ENCODE measurements around the gene DYRK3. TPM values are rescaled to one million over a fixed set of nuclear protein-coding genes. Genes with fewer than 3 reads are reported as not detected.

The DYRK3 gene
- total and polyA plus RNA-seq, 11 donors, result 6.5 to 32.5 (median 15.9) TPM

DNA sequence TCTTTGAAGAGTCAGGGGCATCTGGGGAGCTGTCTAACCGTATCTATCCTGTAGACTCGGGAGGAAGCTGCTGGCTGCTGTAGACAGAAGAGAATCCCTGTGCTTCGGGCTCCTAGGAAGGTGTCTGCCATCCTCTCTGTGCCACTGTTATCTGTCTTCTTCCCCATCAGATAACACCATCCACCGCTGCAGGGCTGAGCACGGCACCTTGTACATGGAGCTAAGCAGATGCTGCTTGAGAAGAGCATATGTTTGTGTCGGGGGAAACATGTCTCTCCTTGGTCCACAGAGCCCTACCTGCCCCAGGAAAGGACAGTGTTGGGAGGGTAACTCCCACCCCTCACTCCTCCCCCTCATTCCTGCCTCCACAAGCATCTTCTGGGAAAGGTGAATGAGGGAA is 48.0 kb downstream of the DYRK3 start:
- intact Hi-C loops (cut with DNase I), result no loop called here
- peaks cover 3 to 60% (median 22%) of the 10 kb centered on the region in 12 donors for H3K4me1 ChIP-seq
- no peak overlapping the region for H3K4me3 ChIP-seq
- no peak for TF ChIP-seq POLR2A (IDR thresholded peaks at IDR 0.05)
- TF ChIP-seq, protein P1, sequence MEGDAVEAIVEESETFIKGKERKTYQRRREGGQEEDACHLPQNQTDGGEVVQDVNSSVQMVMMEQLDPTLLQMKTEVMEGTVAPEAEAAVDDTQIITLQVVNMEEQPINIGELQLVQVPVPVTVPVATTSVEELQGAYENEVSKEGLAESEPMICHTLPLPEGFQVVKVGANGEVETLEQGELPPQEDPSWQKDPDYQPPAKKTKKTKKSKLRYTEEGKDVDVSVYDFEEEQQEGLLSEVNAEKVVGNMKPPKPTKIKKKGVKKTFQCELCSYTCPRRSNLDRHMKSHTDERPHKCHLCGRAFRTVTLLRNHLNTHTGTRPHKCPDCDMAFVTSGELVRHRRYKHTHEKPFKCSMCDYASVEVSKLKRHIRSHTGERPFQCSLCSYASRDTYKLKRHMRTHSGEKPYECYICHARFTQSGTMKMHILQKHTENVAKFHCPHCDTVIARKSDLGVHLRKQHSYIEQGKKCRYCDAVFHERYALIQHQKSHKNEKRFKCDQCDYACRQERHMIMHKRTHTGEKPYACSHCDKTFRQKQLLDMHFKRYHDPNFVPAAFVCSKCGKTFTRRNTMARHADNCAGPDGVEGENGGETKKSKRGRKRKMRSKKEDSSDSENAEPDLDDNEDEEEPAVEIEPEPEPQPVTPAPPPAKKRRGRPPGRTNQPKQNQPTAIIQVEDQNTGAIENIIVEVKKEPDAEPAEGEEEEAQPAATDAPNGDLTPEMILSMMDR (IDR thresholded peaks at IDR 0.05), result no peak
- H3K9me3 ChIP-seq, result no peaks in the 10 kb centered on the region
- no peaks in the 10 kb centered on the region for H3K36me3 ChIP-seq
- WGBS, 4 donors, result 83 to 90% (median 88%) methylated on average over 6 of the region's 6 CpGs
- no peak for ATAC-seq
- no peak for DNase-seq
- no peak overlapping the region for H3K27ac ChIP-seq
- no peaks in the 10 kb centered on the region for H3K27me3 ChIP-seq

DNA sequence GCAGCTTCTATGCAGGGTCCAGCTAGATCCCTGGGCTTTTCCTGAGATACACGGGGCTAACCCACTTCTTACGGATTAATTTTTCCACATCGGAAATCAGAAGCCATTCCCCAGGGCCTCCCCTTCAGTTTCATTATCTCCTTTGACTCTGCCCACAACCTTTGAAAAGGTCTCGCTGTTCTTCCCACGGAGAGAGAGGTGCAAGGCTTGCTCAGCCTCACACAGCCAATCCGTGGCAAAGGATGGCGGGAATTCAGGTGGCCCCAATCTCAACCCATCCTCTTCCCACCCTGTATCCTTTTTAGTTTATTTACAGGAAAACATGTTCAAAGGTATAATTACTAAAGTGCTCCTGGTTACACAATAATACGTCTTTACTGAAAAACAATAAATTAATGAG is 48.7 kb downstream of the DYRK3 start:
- TF ChIP-seq POLR2A (IDR thresholded peaks at IDR 0.05), result no peak
- TF ChIP-seq, protein P1 (IDR thresholded peaks at IDR 0.05), result no peak
- peaks cover 8 to 60% (median 29%) of the 10 kb centered on the region in 12 donors for H3K4me1 ChIP-seq
- H3K4me3 ChIP-seq, result peak overlapping the region in 9 of 12 donors; percentile 72 to 97 (median 84)
- WGBS, 4 donors, result 53 to 59% (median 58%) methylated on average over 8 of the region's 8 CpGs
- H3K27me3 ChIP-seq, result no peaks in the 10 kb centered on the region
- intact Hi-C loops (cut with DNase I), result loop anchor here in 4 of 10 donors (2.0 kb wide), 2 partner anchors 19 to 25 kb away; no protein-coding TSS in a partner anchor
- DNase-seq (no peak), ATAC-seq (no peak)
- no peaks in the 10 kb centered on the region for H3K36me3 ChIP-seq
- H3K27ac ChIP-seq, result peak overlapping the region in 6 of 12 donors; percentile 97 to 99 (median 98)
- H3K9me3 ChIP-seq, result no peaks in the 10 kb centered on the region

DNA sequence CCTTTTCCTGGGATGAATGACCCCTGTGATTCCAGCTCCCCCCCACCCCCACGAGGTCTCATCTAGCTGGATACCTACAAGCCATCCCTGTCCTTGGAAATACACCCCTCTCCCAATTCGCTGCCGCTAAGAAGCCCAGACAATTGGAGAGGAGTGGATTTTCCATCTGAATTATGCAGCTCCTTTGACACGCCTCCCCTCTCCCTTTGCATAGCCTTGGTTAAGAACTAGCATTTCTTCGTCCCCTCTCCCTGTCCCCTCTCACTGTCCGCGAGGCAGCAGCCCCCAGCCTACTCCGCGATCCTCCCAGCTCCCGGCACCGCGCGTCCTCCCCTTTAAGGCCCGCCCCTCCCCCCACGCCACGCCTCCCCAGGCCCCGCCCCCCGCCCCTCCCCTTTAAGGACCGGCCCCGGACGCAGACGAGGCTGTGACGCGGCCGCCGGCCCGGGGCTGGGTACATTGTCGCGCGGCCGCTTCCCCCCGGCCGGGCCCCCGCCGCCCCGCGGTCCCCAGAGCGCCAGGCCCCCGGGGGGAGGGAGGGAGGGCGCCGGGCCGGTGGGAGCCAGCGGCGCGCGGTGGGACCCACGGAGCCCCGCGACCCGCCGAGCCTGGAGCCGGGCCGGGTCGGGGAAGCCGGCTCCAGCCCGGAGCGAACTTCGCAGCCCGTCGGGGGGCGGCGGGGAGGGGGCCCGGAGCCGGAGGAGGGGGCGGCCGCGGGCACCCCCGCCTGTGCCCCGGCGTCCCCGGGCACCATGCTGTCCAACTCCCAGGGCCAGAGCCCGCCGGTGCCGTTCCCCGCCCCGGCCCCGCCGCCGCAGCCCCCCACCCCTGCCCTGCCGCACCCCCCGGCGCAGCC is 49.4 kb downstream of the DYRK3 start, which contains the start of gene MAPKAPK2:
MAPKAPK2 (plus strand) TSS at position 428 of the 856 bp plus-strand sequence; CDS start at position 753, 325 bp downstream.
- peak within 1 kb of the TSS; percentile 90 to 99 (median 98) for H3K27ac ChIP-seq
- peaks cover 8 to 60% (median 36%) of the 10 kb centered on the region in 12 donors for H3K4me1 ChIP-seq
- H3K4me3 ChIP-seq, result peak within 1 kb of the TSS; percentile 42 to 97 (median 84)
- H3K9me3 ChIP-seq, result no peaks in the 10 kb centered on the region
- peak in 1 of 2 donors; percentile 53 for TF ChIP-seq POLR2A (IDR thresholded peaks at IDR 0.05)
- TF ChIP-seq, protein P1 (IDR thresholded peaks at IDR 0.05), result no peak
- intact Hi-C loops (cut with DNase I), result loop anchor here in 8 of 10 donors (2.0 to 5.0 kb wide), 4 partner anchors 20 to 43 kb away; no protein-coding TSS in a partner anchor
- peaks cover 0 to 7% (median 0%) of the 10 kb centered on the region in 9 donors for H3K36me3 ChIP-seq
- H3K27me3 ChIP-seq, result no peaks in the 10 kb centered on the region
- ATAC-seq (peak; percentile 59 to 88 (median 77)), DNase-seq (peak; percentile 85 to 91 (median 90))
- 0 to 1% (median 1%) methylated on average over 30 to 82 of the region's 82 CpGs for WGBS, 4 donors

DNA sequence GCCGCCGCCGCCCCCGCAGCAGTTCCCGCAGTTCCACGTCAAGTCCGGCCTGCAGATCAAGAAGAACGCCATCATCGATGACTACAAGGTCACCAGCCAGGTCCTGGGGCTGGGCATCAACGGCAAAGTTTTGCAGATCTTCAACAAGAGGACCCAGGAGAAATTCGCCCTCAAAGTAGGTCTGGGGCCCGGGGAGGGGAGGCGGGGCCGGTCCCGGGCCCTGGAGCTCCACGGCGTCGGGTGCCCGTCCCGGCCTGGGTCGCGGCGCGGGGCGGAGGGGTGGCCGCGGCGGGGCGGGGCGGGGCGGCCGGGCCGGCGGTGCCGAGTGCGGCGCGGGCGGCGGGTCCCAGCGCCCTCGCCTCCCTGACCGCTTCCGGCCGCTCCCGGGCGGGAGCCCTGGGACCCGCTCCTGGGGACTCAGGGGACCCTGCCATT is 50.0 kb downstream of the DYRK3 start:
- H3K36me3 ChIP-seq, result peaks cover 0 to 7% (median 0%) of the 10 kb centered on the region in 9 donors
- H3K4me3 ChIP-seq, result peak overlapping the region; percentile 42 to 97 (median 84)
- ATAC-seq (peak in 3 of 4 donors; percentile 14 to 21 (median 20)), DNase-seq (peak in 2 of 5 donors; percentile 55 to 76)
- H3K9me3 ChIP-seq, result no peaks in the 10 kb centered on the region
- H3K4me1 ChIP-seq, result peaks cover 8 to 60% (median 43%) of the 10 kb centered on the region in 12 donors
- H3K27me3 ChIP-seq, result no peaks in the 10 kb centered on the region
- peak overlapping the region; percentile 90 to 99 (median 98) for H3K27ac ChIP-seq
- intact Hi-C loops (cut with DNase I), result loop anchor here in 8 of 10 donors (2.0 to 5.0 kb wide), 4 partner anchors 21 to 42 kb away; no protein-coding TSS in a partner anchor
- 0 to 2% (median 1%) methylated on average over 13 to 48 of the region's 48 CpGs for WGBS, 4 donors
- TF ChIP-seq POLR2A (IDR thresholded peaks at IDR 0.05), result no peak
- TF ChIP-seq, protein P1 (IDR thresholded peaks at IDR 0.05), result no peak

All from heart left ventricle (tissue), 16 donors.